Type B pancreatic cell (in vitro differentiated cells): ENCODE data around the gene SLC8B1. TPM values are rescaled to one million over a fixed set of nuclear protein-coding genes. Genes with fewer than 3 reads are reported as not detected.

ENCODE experiments used
- DNase-seq: peaks from one replicate; pipeline ENCODE4 v3.0.0; 2021; ENCODE audit warnings: mixed read lengths; ENCODE audit not compliant: unreplicated experiment; ENCODE audit errors: extremely low spot score
- H3K27ac Mint-ChIP-seq: 2 replicates; pipeline ENCODE4 v1.8.0; 2021; ENCODE audit warnings: mild to moderate bottlenecking, mixed read lengths
- H3K27me3 Mint-ChIP-seq: 2 replicates; pipeline ENCODE4 v1.8.0; 2021; ENCODE audit warnings: mixed read lengths
- H3K36me3 Mint-ChIP-seq: 2 replicates; pipeline ENCODE4 v1.8.0; 2021; ENCODE audit warnings: mixed read lengths
- H3K4me1 Mint-ChIP-seq: one replicate; pipeline ENCODE4 v1.8.0; 2021; ENCODE audit warnings: mixed read lengths; ENCODE audit not compliant: unreplicated experiment
- H3K4me3 Mint-ChIP-seq: 2 replicates; pipeline ENCODE4 v1.8.0; 2021; ENCODE audit warnings: mild to moderate bottlenecking, mixed read lengths
- H3K9me3 Mint-ChIP-seq: 2 replicates; pipeline ENCODE4 v1.8.0; 2021; ENCODE audit warnings: mixed read lengths
- total RNA-seq: library from RNA; stranded (reverse); gene quantifications from 2 replicates; pipeline ENCODE4 v1.2.1, GENCODE V29; 2021; ENCODE audit warnings: low replicate concordance
- TF ChIP-seq, protein P1 (sequence below): fragments of 200-600 bp; sonication (generic); conservative IDR thresholded peaks from 2 replicates; pipeline ENCODE4 v1.5.0; 2021; ENCODE audit warnings: antibody characterized with exemption, mild to moderate bottlenecking

Gene SLC8B1
- total RNA-seq, 1 donor from 2014 or later: 29.6 TPM

DNA sequence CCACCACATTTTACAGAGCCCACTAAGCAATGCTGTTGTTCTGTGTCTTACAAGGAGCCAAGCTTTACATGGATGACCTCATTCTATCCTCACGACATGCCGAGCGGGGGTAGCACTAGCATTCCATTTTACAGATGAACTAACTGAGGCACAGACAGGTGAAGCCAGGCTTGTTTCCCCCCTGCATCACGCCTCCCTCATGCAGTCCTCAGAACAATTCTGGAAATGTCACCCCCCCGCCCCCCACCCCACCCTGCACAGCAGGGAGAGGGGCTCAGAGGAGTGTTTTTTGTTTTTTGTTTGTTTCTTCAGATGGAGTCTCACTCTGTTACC, 1.5 kb downstream of the SLC8B1 start:
- peaks cover 5% of the 10 kb centered on the region for H3K4me1 Mint-ChIP-seq
- H3K9me3 Mint-ChIP-seq: no peaks in the 10 kb centered on the region

DNA sequence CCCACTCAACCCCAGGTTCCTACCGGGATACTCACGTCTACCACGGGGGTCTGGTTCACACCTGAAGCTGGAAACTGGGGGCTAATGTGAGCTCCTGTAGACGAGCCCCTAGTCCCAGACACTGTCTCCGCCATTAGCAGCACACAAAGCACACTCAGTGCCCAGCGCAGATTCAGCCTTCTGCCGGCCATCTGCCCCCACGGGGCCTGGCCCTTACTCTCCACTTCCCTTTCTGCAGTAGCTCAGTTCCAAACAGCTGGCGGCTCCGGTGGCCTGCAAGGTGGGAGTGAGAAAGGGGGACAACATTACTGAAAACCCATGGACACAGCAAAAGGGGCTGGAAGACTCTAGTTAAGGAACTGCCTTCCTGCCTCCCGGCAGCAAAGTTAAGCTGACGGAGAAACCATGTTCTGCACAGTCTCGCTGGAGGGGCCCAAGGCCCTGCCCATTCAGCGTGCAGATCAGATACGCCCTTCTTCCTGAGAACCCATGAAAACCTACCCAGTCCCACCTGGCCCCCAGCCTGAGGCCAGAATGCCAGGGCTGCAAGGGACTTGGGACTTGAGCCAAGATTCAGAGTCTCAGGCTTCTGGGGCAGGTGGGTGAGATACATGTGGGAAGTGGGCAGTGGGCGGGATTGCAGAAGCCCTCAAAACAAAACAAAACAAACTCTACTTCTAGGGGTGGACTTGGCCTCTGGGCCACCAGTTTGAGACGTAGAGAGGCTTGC, 2.1 kb downstream of the SLC8B1 start:
- Mint-ChIP-seq H3K4me1 (peaks cover 5% of the 10 kb centered on the region), H3K4me3 (peak overlapping the region; percentile 92), H3K36me3 (peaks cover 18% of the 10 kb centered on the region), H3K9me3 (no peaks in the 10 kb centered on the region), H3K27me3 (peaks cover 15% of the 10 kb centered on the region), H3K27ac (peak overlapping the region; percentile 34)
- DNase-seq: no peak
- TF ChIP-seq, protein P1, sequence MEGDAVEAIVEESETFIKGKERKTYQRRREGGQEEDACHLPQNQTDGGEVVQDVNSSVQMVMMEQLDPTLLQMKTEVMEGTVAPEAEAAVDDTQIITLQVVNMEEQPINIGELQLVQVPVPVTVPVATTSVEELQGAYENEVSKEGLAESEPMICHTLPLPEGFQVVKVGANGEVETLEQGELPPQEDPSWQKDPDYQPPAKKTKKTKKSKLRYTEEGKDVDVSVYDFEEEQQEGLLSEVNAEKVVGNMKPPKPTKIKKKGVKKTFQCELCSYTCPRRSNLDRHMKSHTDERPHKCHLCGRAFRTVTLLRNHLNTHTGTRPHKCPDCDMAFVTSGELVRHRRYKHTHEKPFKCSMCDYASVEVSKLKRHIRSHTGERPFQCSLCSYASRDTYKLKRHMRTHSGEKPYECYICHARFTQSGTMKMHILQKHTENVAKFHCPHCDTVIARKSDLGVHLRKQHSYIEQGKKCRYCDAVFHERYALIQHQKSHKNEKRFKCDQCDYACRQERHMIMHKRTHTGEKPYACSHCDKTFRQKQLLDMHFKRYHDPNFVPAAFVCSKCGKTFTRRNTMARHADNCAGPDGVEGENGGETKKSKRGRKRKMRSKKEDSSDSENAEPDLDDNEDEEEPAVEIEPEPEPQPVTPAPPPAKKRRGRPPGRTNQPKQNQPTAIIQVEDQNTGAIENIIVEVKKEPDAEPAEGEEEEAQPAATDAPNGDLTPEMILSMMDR: no peak

More for the DNA sequence above, 1.5 kb downstream of the SLC8B1 start:
- Mint-ChIP-seq H3K27me3 (peaks cover 15% of the 10 kb centered on the region), H3K36me3 (peaks cover 18% of the 10 kb centered on the region), H3K4me3 (peak overlapping the region; percentile 92), H3K27ac (peak overlapping the region; percentile 90)
- TF ChIP-seq, protein P1: no peak
- no peak for DNase-seq

DNA sequence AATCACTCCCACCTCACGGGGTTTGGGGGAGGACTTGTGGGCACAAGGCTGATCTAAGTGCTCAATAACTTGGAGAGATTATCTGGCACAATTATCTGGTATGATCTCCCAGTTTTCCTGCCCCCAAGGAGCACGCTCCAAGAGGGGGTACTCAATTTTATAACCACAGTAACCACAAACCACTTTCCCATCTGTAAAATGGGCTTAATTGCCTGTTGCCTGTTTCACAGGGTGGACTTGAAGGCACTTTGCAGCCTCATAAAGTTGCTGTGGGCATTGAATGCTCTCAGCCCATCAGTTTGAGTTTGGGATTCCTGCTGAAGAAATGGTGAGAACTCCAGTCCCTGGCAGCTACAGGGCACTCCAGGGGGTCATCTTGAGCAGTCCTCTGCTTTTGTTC, 4.4 kb downstream of the SLC8B1 start:
- TF ChIP-seq, protein P1: no peak

DNA sequence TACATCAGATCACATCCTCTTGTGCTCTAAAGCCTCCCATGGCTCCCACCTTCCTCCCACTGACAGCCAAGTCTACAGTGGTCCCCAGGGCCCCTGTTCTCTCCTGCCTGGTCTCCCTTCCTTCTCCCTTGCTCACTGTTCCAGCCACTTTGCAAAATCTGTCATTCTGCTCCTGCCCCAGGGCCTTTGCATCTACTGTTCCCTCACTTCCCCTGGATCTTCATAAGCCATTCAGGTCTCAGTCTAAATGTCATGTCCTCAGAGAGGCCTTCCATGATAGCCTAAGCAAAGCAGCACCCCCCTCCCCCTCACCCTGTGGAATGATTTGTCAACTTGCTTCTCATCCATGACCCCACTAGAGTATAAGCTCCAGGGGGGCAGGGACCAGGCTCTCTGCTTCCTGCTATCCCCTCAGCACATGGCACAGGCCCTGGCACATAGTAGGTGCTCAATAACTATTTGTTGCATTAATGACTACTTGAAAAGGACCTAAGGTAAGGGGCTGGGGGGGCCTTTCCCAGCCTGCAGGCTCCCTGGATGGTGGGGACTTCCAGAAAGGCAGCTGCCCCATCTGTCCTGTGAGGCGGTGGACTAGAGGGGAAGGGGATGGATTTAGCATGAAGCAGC, 5.0 kb downstream of the SLC8B1 start:
- TF ChIP-seq, protein P1: no peak
- H3K27me3 Mint-ChIP-seq: peaks cover 7% of the 10 kb centered on the region
- no peak overlapping the region for H3K27ac Mint-ChIP-seq
- no peak for DNase-seq
- peaks cover 18% of the 10 kb centered on the region for H3K36me3 Mint-ChIP-seq
- no peak overlapping the region for H3K4me3 Mint-ChIP-seq
- no peaks in the 10 kb centered on the region for H3K9me3 Mint-ChIP-seq
- H3K4me1 Mint-ChIP-seq: peaks cover 5% of the 10 kb centered on the region

More for the DNA sequence above, 4.4 kb downstream of the SLC8B1 start:
- Mint-ChIP-seq H3K27me3 (peaks cover 7% of the 10 kb centered on the region), H3K4me3 (no peak overlapping the region), H3K9me3 (no peaks in the 10 kb centered on the region), H3K36me3 (peaks cover 18% of the 10 kb centered on the region), H3K4me1 (peaks cover 5% of the 10 kb centered on the region), H3K27ac (no peak overlapping the region)
- no peak for DNase-seq

DNA sequence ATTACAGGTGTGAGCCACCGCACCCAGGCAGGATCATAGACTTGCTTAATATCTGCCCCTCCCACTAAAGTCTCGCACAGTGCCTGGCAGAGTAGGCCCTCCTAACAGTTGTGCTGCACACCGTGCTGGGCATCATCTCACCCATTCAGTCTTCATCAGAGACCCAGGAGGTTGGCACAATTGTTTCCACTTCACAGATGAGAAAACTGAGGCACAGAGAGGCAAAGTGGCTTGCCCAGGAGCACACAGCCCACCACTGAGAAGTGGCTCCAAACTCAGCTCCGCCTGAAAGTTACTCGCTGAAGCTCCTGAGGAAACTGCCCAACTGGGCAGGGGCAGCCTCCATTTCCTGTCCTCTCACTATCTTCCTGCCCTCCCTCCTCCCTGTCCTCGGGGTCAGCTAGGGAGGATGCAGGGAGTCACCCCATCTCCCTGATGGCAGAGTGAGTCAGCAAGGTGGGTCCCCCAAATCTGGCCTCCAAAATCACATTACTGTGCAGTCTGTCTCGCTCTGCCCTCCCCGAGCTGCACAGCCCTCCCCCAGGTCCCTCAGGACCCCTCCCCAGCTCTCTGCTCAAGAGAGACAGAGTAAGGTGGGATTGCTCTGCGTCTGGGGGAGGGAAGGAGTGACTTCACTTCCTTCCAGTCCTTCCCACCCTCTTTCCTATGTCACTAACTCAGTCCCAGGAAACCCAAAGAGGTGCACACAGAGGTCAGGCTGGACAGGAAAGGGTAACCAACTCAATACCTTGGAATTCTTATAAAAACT, 5.7 kb downstream of the SLC8B1 start:
- peaks cover 18% of the 10 kb centered on the region for H3K36me3 Mint-ChIP-seq
- no peak overlapping the region for H3K4me3 Mint-ChIP-seq
- peaks cover 2% of the 10 kb centered on the region for H3K27me3 Mint-ChIP-seq
- H3K27ac Mint-ChIP-seq: no peak overlapping the region
- no peaks in the 10 kb centered on the region for H3K4me1 Mint-ChIP-seq
- TF ChIP-seq, protein P1: no peak
- no peaks in the 10 kb centered on the region for H3K9me3 Mint-ChIP-seq
- no peak for DNase-seq
